ENCODE data around the gene OXCT1.

Gene OXCT1

DNA sequence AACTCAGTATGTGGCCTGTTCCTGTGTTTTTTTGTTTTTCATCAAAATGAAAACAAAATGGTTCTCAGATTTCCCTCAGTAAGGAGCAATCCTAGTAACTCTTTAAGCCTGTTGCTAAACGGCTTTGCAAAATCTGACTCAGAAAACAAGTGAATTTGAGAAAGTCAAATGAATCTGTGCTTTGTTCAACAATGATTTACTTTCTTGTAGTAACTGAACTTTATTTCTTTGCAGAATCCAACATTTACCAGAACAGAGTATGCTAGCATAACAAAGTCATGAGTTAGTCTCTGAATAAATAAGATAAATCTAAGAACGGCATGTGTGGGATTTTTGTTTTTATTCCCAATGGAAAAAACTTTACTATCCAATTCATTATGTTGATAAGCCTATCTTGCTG is 93.8 kb downstream of the OXCT1 start:
- ChIA-PET POLR2A (no interaction called here), CTCF (no interaction called here)
- Histone ChIP-seq H3K4me3 (ENCODE audit: low read depth, low read length) (no peak overlapping the region), H3K36me3 (ENCODE audit: control insufficient read depth in 2 of 2, insufficient read depth in 1 of 2, low read length in 2 of 2) (no peaks in the 10 kb centered on the region), H3K9me3 (ENCODE audit: control insufficient read depth, insufficient read depth, low read depth, low read length) (no peaks in the 10 kb centered on the region), H3K27ac (ENCODE audit: extremely low read depth, low read depth, low read length) (no peak overlapping the region), H3K4me1 (ENCODE audit: control insufficient read depth, insufficient read depth, low read length) (no peaks in the 10 kb centered on the region)
- TF ChIP-seq ZIC2 (tag by site-specific recombination; IDR thresholded peaks at IDR 0.05) (no peak), IKZF3 (tag by site-specific recombination; IDR thresholded peaks at IDR 0.05) (no peak)

DNA sequence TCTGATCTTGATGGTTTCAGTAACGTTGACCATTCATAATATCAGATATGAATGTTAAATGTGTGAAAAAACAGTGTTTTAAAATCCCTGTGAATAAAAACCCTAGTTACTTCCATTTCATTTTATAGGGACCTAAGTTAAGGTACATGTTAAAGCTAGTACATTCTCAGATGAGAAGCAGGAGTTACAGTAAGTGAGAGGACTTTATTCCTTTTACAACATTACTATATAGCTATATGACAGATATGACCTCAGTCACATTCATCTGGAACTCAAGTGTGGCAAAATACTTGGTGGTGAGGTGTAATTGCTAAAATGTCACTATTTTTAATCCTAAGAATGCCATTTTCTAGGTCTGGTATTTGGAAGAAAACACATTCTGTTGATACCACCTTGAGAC is 96.4 kb downstream of the OXCT1 start:
- ChIA-PET CTCF (interaction anchor here (0.6 kb wide), 2 partner anchors 18 to 284 kb away, joined by 3 read pairs; no protein-coding TSS in a partner anchor), POLR2A (no interaction called here)
- TF ChIP-seq ZNF16 (tag by site-specific recombination; IDR thresholded peaks at IDR 0.05; ENCODE audit: low read depth) (no peak), ZNF76 (tag by site-specific recombination; IDR thresholded peaks at IDR 0.05; ENCODE audit: borderline replicate concordance, low read depth) (no peak), ZNF791 (tag by site-specific recombination; IDR thresholded peaks at IDR 0.05) (no peak), ZNF677 (tag by site-specific recombination; IDR thresholded peaks at IDR 0.05) (no peak)
- TF ChIP-seq, protein P1, sequence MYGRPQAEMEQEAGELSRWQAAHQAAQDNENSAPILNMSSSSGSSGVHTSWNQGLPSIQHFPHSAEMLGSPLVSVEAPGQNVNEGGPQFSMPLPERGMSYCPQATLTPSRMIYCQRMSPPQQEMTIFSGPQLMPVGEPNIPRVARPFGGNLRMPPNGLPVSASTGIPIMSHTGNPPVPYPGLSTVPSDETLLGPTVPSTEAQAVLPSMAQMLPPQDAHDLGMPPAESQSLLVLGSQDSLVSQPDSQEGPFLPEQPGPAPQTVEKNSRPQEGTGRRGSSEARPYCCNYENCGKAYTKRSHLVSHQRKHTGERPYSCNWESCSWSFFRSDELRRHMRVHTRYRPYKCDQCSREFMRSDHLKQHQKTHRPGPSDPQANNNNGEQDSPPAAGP (tag by site-specific recombination; IDR thresholded peaks at IDR 0.05): no peak
- Histone ChIP-seq H3K9me3 (ENCODE audit: control insufficient read depth, insufficient read depth, low read depth, low read length) (no peaks in the 10 kb centered on the region), H3K4me1 (ENCODE audit: control insufficient read depth, insufficient read depth, low read length) (no peaks in the 10 kb centered on the region), H3K36me3 (ENCODE audit: control insufficient read depth in 2 of 2, insufficient read depth in 1 of 2, low read length in 2 of 2) (no peaks in the 10 kb centered on the region), H3K4me3 (ENCODE audit: low read depth, low read length) (no peak overlapping the region), H3K27ac (ENCODE audit: extremely low read depth, low read depth, low read length) (no peak overlapping the region)

DNA sequence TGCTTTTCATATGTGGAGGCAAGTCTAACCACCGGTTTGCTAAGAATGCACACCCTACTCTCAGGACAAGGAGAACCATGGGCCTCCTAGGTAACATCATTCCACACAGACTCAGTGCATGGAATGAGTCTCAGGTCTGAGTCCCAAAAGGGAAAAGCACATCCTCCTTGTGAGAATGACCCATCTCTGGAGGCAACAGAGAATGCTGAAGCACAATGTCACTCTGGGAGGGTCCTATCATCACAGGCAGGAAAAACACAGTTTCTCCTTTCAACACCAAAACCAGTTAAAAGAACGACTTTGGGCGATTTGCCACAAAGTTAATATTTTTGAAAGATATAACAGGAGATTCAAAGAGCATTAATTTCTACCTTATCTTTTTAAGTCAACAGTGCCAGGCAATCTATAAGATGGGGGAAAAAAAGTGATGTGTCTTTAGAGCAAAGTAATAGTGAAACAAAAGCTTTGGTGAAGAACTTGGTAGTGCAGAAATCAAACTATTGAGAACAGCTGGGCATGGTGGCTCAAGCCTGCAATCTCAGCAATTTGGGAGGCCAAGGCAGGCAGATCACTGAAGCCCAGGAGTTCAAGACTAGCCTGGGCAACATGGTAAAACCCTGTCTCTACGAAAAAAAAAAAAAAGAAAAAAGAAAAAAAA is 97.3 kb downstream of the OXCT1 start:
- CTCF ChIA-PET: interaction anchor here (0.6 to 1.0 kb wide), 3 partner anchors 17 to 285 kb away, joined by 3 read pairs; no protein-coding TSS in a partner anchor
- H3K4me1 ChIP-seq (ENCODE audit: control insufficient read depth, insufficient read depth, low read length): no peaks in the 10 kb centered on the region
- POLR2A ChIA-PET: no interaction called here
- no peak overlapping the region for H3K4me3 ChIP-seq (ENCODE audit: low read depth, low read length)
- H3K9me3 ChIP-seq (ENCODE audit: control insufficient read depth, insufficient read depth, low read depth, low read length): no peaks in the 10 kb centered on the region
- no peaks in the 10 kb centered on the region for H3K36me3 ChIP-seq (ENCODE audit: control insufficient read depth in 2 of 2, insufficient read depth in 1 of 2, low read length in 2 of 2)
- TF ChIP-seq, protein P2, sequence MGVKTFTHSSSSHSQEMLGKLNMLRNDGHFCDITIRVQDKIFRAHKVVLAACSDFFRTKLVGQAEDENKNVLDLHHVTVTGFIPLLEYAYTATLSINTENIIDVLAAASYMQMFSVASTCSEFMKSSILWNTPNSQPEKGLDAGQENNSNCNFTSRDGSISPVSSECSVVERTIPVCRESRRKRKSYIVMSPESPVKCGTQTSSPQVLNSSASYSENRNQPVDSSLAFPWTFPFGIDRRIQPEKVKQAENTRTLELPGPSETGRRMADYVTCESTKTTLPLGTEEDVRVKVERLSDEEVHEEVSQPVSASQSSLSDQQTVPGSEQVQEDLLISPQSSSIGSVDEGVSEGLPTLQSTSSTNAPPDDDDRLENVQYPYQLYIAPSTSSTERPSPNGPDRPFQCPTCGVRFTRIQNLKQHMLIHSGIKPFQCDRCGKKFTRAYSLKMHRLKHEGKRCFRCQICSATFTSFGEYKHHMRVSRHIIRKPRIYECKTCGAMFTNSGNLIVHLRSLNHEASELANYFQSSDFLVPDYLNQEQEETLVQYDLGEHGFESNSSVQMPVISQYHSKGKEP (tag by site-specific recombination; IDR thresholded peaks at IDR 0.05): no peak
- TF ChIP-seq, protein P3, sequence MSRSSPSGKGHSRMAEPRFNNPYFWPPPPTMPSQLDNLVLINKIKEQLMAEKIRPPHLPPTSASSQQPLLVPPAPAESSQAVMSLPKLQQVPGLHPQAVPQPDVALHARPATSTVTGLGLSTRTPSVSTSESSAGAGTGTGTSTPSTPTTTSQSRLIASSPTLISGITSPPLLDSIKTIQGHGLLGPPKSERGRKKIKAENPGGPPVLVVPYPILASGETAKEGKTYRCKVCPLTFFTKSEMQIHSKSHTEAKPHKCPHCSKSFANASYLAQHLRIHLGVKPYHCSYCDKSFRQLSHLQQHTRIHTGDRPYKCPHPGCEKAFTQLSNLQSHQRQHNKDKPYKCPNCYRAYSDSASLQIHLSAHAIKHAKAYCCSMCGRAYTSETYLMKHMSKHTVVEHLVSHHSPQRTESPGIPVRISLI (tag by site-specific recombination; IDR thresholded peaks at IDR 0.05): no peak
- TF ChIP-seq, protein P4, sequence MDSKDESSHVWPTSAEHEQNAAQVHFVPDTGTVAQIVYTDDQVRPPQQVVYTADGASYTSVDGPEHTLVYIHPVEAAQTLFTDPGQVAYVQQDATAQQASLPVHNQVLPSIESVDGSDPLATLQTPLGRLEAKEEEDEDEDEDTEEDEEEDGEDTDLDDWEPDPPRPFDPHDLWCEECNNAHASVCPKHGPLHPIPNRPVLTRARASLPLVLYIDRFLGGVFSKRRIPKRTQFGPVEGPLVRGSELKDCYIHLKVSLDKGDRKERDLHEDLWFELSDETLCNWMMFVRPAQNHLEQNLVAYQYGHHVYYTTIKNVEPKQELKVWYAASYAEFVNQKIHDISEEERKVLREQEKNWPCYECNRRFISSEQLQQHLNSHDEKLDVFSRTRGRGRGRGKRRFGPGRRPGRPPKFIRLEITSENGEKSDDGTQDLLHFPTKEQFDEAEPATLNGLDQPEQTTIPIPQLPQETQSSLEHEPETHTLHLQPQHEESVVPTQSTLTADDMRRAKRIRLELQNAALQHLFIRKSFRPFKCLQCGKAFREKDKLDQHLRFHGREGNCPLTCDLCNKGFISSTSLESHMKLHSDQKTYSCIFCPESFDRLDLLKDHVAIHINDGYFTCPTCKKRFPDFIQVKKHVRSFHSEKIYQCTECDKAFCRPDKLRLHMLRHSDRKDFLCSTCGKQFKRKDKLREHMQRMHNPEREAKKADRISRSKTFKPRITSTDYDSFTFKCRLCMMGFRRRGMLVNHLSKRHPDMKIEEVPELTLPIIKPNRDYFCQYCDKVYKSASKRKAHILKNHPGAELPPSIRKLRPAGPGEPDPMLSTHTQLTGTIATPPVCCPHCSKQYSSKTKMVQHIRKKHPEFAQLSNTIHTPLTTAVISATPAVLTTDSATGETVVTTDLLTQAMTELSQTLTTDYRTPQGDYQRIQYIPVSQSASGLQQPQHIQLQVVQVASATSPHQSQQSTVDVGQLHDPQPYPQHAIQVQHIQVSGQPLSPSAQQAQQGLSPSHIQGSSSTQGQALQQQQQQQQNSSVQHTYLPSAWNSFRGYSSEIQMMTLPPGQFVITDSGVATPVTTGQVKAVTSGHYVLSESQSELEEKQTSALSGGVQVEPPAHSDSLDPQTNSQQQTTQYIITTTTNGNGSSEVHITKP (tag by site-specific recombination; IDR thresholded peaks at IDR 0.05): no peak
- TF ChIP-seq ZBTB1 (tag by site-specific recombination; IDR thresholded peaks at IDR 0.05) (no peak), ZNF184 (tag by site-specific recombination; IDR thresholded peaks at IDR 0.05) (no peak), FEZF1 (tag by site-specific recombination; IDR thresholded peaks at IDR 0.05) (no peak), ZNF514 (tag by site-specific recombination; IDR thresholded peaks at IDR 0.05) (no peak)
- TF ChIP-seq, protein P5, sequence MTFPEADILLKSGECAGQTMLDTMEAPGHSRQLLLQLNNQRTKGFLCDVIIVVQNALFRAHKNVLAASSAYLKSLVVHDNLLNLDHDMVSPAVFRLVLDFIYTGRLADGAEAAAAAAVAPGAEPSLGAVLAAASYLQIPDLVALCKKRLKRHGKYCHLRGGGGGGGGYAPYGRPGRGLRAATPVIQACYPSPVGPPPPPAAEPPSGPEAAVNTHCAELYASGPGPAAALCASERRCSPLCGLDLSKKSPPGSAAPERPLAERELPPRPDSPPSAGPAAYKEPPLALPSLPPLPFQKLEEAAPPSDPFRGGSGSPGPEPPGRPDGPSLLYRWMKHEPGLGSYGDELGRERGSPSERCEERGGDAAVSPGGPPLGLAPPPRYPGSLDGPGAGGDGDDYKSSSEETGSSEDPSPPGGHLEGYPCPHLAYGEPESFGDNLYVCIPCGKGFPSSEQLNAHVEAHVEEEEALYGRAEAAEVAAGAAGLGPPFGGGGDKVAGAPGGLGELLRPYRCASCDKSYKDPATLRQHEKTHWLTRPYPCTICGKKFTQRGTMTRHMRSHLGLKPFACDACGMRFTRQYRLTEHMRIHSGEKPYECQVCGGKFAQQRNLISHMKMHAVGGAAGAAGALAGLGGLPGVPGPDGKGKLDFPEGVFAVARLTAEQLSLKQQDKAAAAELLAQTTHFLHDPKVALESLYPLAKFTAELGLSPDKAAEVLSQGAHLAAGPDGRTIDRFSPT (tag by site-specific recombination; IDR thresholded peaks at IDR 0.05): no peak
- H3K27ac ChIP-seq (ENCODE audit: extremely low read depth, low read depth, low read length): no peak overlapping the region

Measured in HEK293 (cell line).